H1 (cell line): ENCODE measurements around the gene F3. TPM values are rescaled to one million over a fixed set of nuclear protein-coding genes. Genes with fewer than 3 reads are reported as not detected.

Experiments used
- CTCF ChIA-PET: fragments of 300-600 bp; sonication (Branson Sonifier 250); formaldehyde crosslinking; loops from one replicate; lab custom pipeline; 2021; ENCODE audit not compliant: partially characterized antibody; lab: Charles Lee
- POLR2A ChIA-PET: fragments of 300-600 bp; sonication (Branson Sonifier 250); formaldehyde crosslinking; loops from one replicate; lab custom pipeline; 2021; ENCODE audit warnings: inconsistent platforms; ENCODE audit not compliant: partially characterized antibody; lab: Charles Lee
- DNase-seq, 2 experiments: peaks; one replicate each; pipeline versions ENCODE4 v3.0.0 to v3.0.0-alpha.2; 2010 to 2022; ENCODE audit warnings: low spot score in 2 of 2, low read depth in 1 of 2, mixed read lengths in 1 of 2
- FAIRE-seq: peaks from 2 replicates; lab custom pipeline; 2011; peaks lifted over from hg19 to GRCh38; lab: Jason Lieb, UNC
- H2AFZ ChIP-seq: 2 replicates; pipeline ENCODE4 v1.8.1; 2012; ENCODE audit warnings: low read length, inconsistent platforms
- H2AK5ac ChIP-seq: 2 replicates; pipeline ENCODE4 v1.6.1; 2013; ENCODE audit warnings: low read depth, low read length
- H2BK120ac ChIP-seq: replicated peaks from 2 replicates; pipeline ENCODE3; 2013; ENCODE audit warnings: low read depth, low read length, inconsistent platforms
- H2BK12ac ChIP-seq: 2 replicates; pipeline ENCODE4 v1.6.1; 2013; ENCODE audit warnings: low read depth, low read length
- H2BK15ac ChIP-seq: 2 replicates; pipeline ENCODE4 v1.6.1; 2013; ENCODE audit warnings: low read length
- H2BK20ac ChIP-seq: 2 replicates; pipeline ENCODE4 v1.6.1; 2013; ENCODE audit warnings: low read length
- H2BK5ac ChIP-seq: 2 replicates; pipeline ENCODE4 v1.6.1; 2013; ENCODE audit warnings: low read depth, low read length
- H3K14ac ChIP-seq: 2 replicates; pipeline ENCODE4 v1.6.1; 2013; ENCODE audit warnings: inconsistent platforms; ENCODE audit not compliant: insufficient read length
- H3K18ac ChIP-seq: 2 replicates; pipeline ENCODE4 v1.6.1; 2013; ENCODE audit warnings: low read length; ENCODE audit errors: extremely low read depth
- H3K23ac ChIP-seq: 2 replicates; pipeline ENCODE4 v1.6.1; 2013; ENCODE audit warnings: inconsistent platforms; ENCODE audit not compliant: insufficient read length
- H3K23me2 ChIP-seq: 2 replicates; pipeline ENCODE4 v1.6.1; 2013; ENCODE audit warnings: low read depth, low read length
- H3K27ac ChIP-seq: 2 replicates; pipeline ENCODE4 v1.6.1; 2011; ENCODE audit warnings: low read depth, low read length, inconsistent platforms
- H3K27me3 ChIP-seq, 4 experiments: replicated peaks in 1 of 4; 1 replicate in 1 of 4; 2 replicates in 3 of 4; pipeline versions ENCODE4 v1.6.1 to v1.8.1; 2011 to 2013; ENCODE audit warnings: low read length in 3 of 4, mild to moderate bottlenecking in 3 of 4, inconsistent platforms in 2 of 4, mixed read lengths in 2 of 4, moderate library complexity in 1 of 4; ENCODE audit not compliant: control insufficient read depth in 3 of 4, insufficient read depth in 3 of 4; ENCODE audit errors: extremely low read depth in 1 of 4
- H3K36me3 ChIP-seq, 4 experiments: 2 replicates each; pipeline versions ENCODE4 v1.6.1 to v1.8.1; 2011 to 2013; ENCODE audit warnings: mild to moderate bottlenecking in 4 of 4, low read length in 3 of 4, moderate library complexity in 2 of 4, control low read depth in 1 of 4, inconsistent platforms in 1 of 4; ENCODE audit not compliant: insufficient read depth in 4 of 4, control insufficient read depth in 2 of 4
- H3K4ac ChIP-seq: replicated peaks from 2 replicates; pipeline ENCODE3; 2013; ENCODE audit warnings: low read length, low read depth, mixed read lengths, inconsistent platforms; ENCODE audit not compliant: insufficient read length
- H3K4me1 ChIP-seq, 4 experiments: replicated peaks in 1 of 4; 1 replicate in 1 of 4; 2 replicates in 3 of 4; pipeline versions ENCODE4 v1.6.1 to v1.8.1; 2011 to 2013; ENCODE audit warnings: low read length in 3 of 4, inconsistent platforms in 2 of 4, mixed read lengths in 1 of 4; ENCODE audit not compliant: insufficient read depth in 4 of 4, control insufficient read depth in 3 of 4
- H3K4me2 ChIP-seq, 2 experiments: 2 replicates each; pipeline versions ENCODE4 v1.6.1 to v1.8.1; 2011 to 2013; ENCODE audit warnings: low read depth in 2 of 2, low read length in 2 of 2, control low read depth in 1 of 2, inconsistent platforms in 1 of 2, mild to moderate bottlenecking in 1 of 2; ENCODE audit not compliant: insufficient read depth in 1 of 2
- H3K4me3 ChIP-seq, 4 experiments: fragments of 200-600, 300-600 bp in 1 of 4; sonication (generic), shearing (Covaris generic), sonication (Bioruptor Twin) in 1 of 4; 2 replicates each; pipeline versions ENCODE4 v1.5.1 to v1.8.1; 2011 to 2016; ENCODE audit warnings: low read length in 4 of 4, low read depth in 3 of 4, control low read depth in 2 of 4, inconsistent platforms in 2 of 4, mild to moderate bottlenecking in 2 of 4, mixed read lengths in 1 of 4, moderate library complexity in 1 of 4; ENCODE audit not compliant: insufficient read depth in 2 of 4; ENCODE audit errors: extremely low read depth in 1 of 4
- H3K56ac ChIP-seq: replicated peaks from 2 replicates; pipeline ENCODE3; 2013; ENCODE audit warnings: low read depth, mild to moderate bottlenecking, mixed read lengths, low read length, inconsistent platforms; ENCODE audit not compliant: insufficient read length
- H3K79me1 ChIP-seq: 2 replicates; pipeline ENCODE4 v1.6.1; 2013; ENCODE audit warnings: low read depth, low read length, control low read depth
- H3K79me2 ChIP-seq, 2 experiments: 2 replicates each; pipeline versions ENCODE4 v1.6.1 to v1.8.1; 2012 to 2013; ENCODE audit warnings: low read length in 2 of 2, mild to moderate bottlenecking in 2 of 2, inconsistent platforms in 1 of 2; ENCODE audit not compliant: insufficient read depth in 2 of 2, control insufficient read depth in 1 of 2
- H3K9ac ChIP-seq, 4 experiments: replicated peaks in 1 of 4; 1 replicate in 1 of 4; 2 replicates in 3 of 4; pipeline versions ENCODE4 v1.6.1 to v1.8.1; 2011 to 2013; ENCODE audit warnings: low read depth in 3 of 4, low read length in 3 of 4, control low read depth in 2 of 4, mild to moderate bottlenecking in 2 of 4, moderate library complexity in 2 of 4, inconsistent platforms in 1 of 4; ENCODE audit errors: extremely low read depth in 1 of 4
- H3K9me3 ChIP-seq, 2 experiments: 2 replicates each; pipeline versions ENCODE4 v1.6.1 to v1.8.1; 2012 to 2013; ENCODE audit warnings: mild to moderate bottlenecking in 2 of 2, moderate library complexity in 2 of 2, control low read depth in 1 of 2, inconsistent platforms in 1 of 2, low read depth in 1 of 2, low read length in 1 of 2, mixed read lengths in 1 of 2; ENCODE audit not compliant: insufficient read depth in 2 of 2
- H4K20me1 ChIP-seq, 2 experiments: replicated peaks in 1 of 2; 2 replicates each; pipeline versions ENCODE3 to v1.8.1; 2011 to 2013; ENCODE audit warnings: inconsistent platforms in 2 of 2, low read length in 2 of 2, mild to moderate bottlenecking in 1 of 2; ENCODE audit not compliant: insufficient read depth in 2 of 2, control insufficient read depth in 1 of 2
- H4K5ac ChIP-seq: 2 replicates; pipeline ENCODE4 v1.6.1; 2013; ENCODE audit warnings: low read length, low read depth, mixed read lengths, inconsistent platforms; ENCODE audit not compliant: insufficient read length
- H4K8ac ChIP-seq: 2 replicates; pipeline ENCODE4 v1.8.0; 2013; ENCODE audit warnings: mild to moderate bottlenecking, moderate library complexity, low read length, inconsistent platforms; ENCODE audit not compliant: insufficient read depth; ENCODE audit errors: extremely low read depth
- H4K91ac ChIP-seq: replicated peaks from 2 replicates; pipeline ENCODE3; 2013; ENCODE audit warnings: low read length, mixed read lengths, inconsistent platforms; ENCODE audit not compliant: insufficient read length
- CBX5 ChIP-seq: fragments of 300-800, 300-1000 bp; sonication (generic); IDR thresholded peaks from 2 replicates; pipeline ENCODE4 v1.7.1; 2016; ENCODE audit warnings: antibody characterized with exemption, low read length, low read depth
- CBX8 ChIP-seq: fragments of 300-800, 300-1000 bp; sonication (generic); IDR thresholded peaks from 2 replicates; pipeline ENCODE4 v1.7.1; 2016; ENCODE audit warnings: low read depth, low read length, borderline replicate concordance
- EGR1 ChIP-seq: IDR thresholded peaks from 2 replicates; pipeline ENCODE4 v1.6.1; 2011; ENCODE audit warnings: low read depth, low read length, borderline replicate concordance
- EZH2 ChIP-seq: fragments of 200-600 bp; sonication (generic); IDR thresholded peaks from 2 replicates; pipeline ENCODE4 v1.7.1; 2012; ENCODE audit warnings: low read depth, mild to moderate bottlenecking, moderate library complexity, low read length, inconsistent platforms; ENCODE audit not compliant: severe bottlenecking
- GTF2F1 ChIP-seq: IDR thresholded peaks from 2 replicates; pipeline ENCODE4 v1.6.1; 2012; ENCODE audit warnings: low read depth, low read length, improper control_type of control experiment, borderline replicate concordance
- HDAC2 ChIP-seq, 2 experiments: fragments of 300-600 bp in 1 of 2; sonication (generic) in 1 of 2; IDR thresholded peaks; 2 replicates each; pipeline ENCODE4 v1.6.1; 2011 to 2012; ENCODE audit warnings: low read depth in 2 of 2, low read length in 2 of 2, mild to moderate bottlenecking in 2 of 2, moderate library complexity in 2 of 2, borderline replicate concordance in 1 of 2, inconsistent platforms in 1 of 2
- KDM4A ChIP-seq: IDR thresholded peaks from one replicate; pipeline ENCODE4 v1.7.1; 2012; ENCODE audit warnings: low read depth, mild to moderate bottlenecking, moderate library complexity, low read length, inconsistent platforms; ENCODE audit not compliant: severe bottlenecking
- PHF8 ChIP-seq: fragments of 200-600 bp; sonication (generic); conservative IDR thresholded peaks from 2 replicates; pipeline ENCODE4 v1.7.1; 2012; ENCODE audit warnings: low read depth, mild to moderate bottlenecking, inconsistent platforms, low read length, moderate library complexity
- SP2 ChIP-seq: IDR thresholded peaks from 2 replicates; pipeline ENCODE4 v1.6.1; 2012; ENCODE audit warnings: mild to moderate bottlenecking, low read length, inconsistent platforms
- TAF1 ChIP-seq: IDR thresholded peaks from 2 replicates; pipeline ENCODE4 v1.6.1; 2011; ENCODE audit warnings: mild to moderate bottlenecking, low read depth, low read length
- TBP ChIP-seq: IDR thresholded peaks from 2 replicates; pipeline ENCODE4 v1.6.1; 2011; ENCODE audit warnings: low read depth, low read length, improper control_type of control experiment
- YY1 ChIP-seq: IDR thresholded peaks from 2 replicates; pipeline ENCODE4 v1.6.1; 2011; ENCODE audit warnings: low read depth, mild to moderate bottlenecking, low read length
- WGBS, 2 experiments: shearing (Covaris generic) in 1 of 2; methylation state at CpG; one replicate each; pipeline versions ENCODE4 v1.1.6 to v1.1.7; 2013 to 2015; ENCODE audit warnings: low lambda C conversion rate in 2 of 2, mixed read lengths in 2 of 2, inconsistent platforms in 1 of 2, low coverage in 1 of 2, missing lambda C conversion rate in 1 of 2; ENCODE audit not compliant: insufficient replicate concordance in 2 of 2, insufficient coverage in 1 of 2, insufficient read length in 1 of 2; ENCODE audit errors: extremely low coverage in 1 of 2, missing lambda C conversion rate in 1 of 2; 5-methylcytosine and 5-hydroxymethylcytosine counted together
- polyA plus RNA-seq, 7 experiments: library from polyadenylated mRNA; depleted of rRNA in 3 of 7; stranded (reverse) in 5 of 7; unstranded in 2 of 7; fragments of >200 nt in 5 of 7; fragments of 200-250 nt in 2 of 7; gene quantifications; 1 replicate in 5 of 7; 2 replicates in 1 of 7; 4 replicates in 1 of 7; pipeline versions ENCODE4 v1.2.1 to v1.2.3, GENCODE V29; 2011 to 2013; ENCODE audit warnings: missing spikeins in 2 of 7, mixed read lengths in 2 of 7
- total RNA-seq: library from RNA; stranded (reverse); fragmentation: NEBNext Ultra II Directional; extraction: Animal tissue kit (Norgen Biotek cat#: 25700); gene quantifications from 2 replicates; pipeline ENCODE4 v1.2.1, GENCODE V29; 2021
- TF ChIP-seq, protein P1 (sequence below): IDR thresholded peaks from 2 replicates; pipeline ENCODE4 v1.6.1; 2012; ENCODE audit warnings: inconsistent platforms

The F3 gene
- total and polyA plus RNA-seq, 2 of the 8 experiments (the other 6 are each of a cell fraction or from before 2014, with no cell fraction given), result 2.6 to 8.6 TPM

- Histone ChIP-seq H3K79me1 (no peaks in the 10 kb centered on the region), H3K23me2 (no peaks in the 10 kb centered on the region), H3K18ac (no peak overlapping the region), H3K9me3 (no peaks in the 10 kb centered on the region), H4K5ac (no peak overlapping the region), H3K14ac (no peak overlapping the region), H3K4ac (no peak overlapping the region), H3K4me3 (no peak overlapping the region), H4K91ac (no peak overlapping the region), H2BK15ac (no peak overlapping the region), H3K27ac (no peak overlapping the region), H3K9ac (no peak overlapping the region; a peak in 1 of 7 replicates), H2BK120ac (no peak overlapping the region), H2BK12ac (no peak overlapping the region), H3K79me2 (no peaks in the 10 kb centered on the region), H3K36me3 (no peaks in the 10 kb centered on the region), H3K27me3 (0 out of 7 replicates have a peak, but pooled peaks cover 0 to 2% (median 0%) of the 10 kb centered on the region in 4 experiments), H4K20me1 (no peaks in the 10 kb centered on the region), H4K8ac (no peak overlapping the region), H3K23ac (no peak overlapping the region), H2AFZ (peak overlapping the region; percentile 20; the same call in 1 of the 2 replicates), H2BK20ac (no peak overlapping the region), H2BK5ac (no peak overlapping the region), H3K4me2 (no peak overlapping the region), H3K56ac (no peak overlapping the region), H3K4me1 (peaks cover 11 to 21% (median 13%) of the 10 kb centered on the region in 4 experiments), H2AK5ac (no peak overlapping the region)
- FAIRE-seq (no peak), DNase-seq (no peak)
- WGBS, 2 experiments, result 88% methylated on average over 5 of the region's 5 CpGs; no CpG with 5 or more reads in 1 of the 2 experiments
- ChIA-PET CTCF (interaction anchor here (0.6 to 0.7 kb wide), 2 partner anchors 30 to 65 kb away, joined by 3 read pairs; no protein-coding TSS in a partner anchor), POLR2A (interaction anchor here (1.2 to 1.5 kb wide), 2 partner anchors 21 to 377 kb away, joined by 3 to 4 read pairs; no protein-coding TSS in a partner anchor)
- TF ChIP-seq KDM4A, result no peak
- TF ChIP-seq, protein P1, sequence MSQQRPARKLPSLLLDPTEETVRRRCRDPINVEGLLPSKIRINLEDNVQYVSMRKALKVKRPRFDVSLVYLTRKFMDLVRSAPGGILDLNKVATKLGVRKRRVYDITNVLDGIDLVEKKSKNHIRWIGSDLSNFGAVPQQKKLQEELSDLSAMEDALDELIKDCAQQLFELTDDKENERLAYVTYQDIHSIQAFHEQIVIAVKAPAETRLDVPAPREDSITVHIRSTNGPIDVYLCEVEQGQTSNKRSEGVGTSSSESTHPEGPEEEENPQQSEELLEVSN, result no peak
- TF ChIP-seq SP2, result no peak
- TF ChIP-seq GTF2F1, result no peak
- TF ChIP-seq TBP, result no peak
- TF ChIP-seq CBX5, result no peak
- TF ChIP-seq EZH2, result no peak
- TF ChIP-seq TAF1, result no peak
- no peak for TF ChIP-seq HDAC2 (IDR thresholded peaks at IDR 0.05; ENCODE audit: borderline replicate concordance in 1 of 2, low read depth in 2 of 2, low read length in 2 of 2)
- no peak for TF ChIP-seq CBX8
- TF ChIP-seq EGR1, result no peak
- no peak for TF ChIP-seq PHF8
- TF ChIP-seq YY1, result no peak
Measured at GRCh38 chr1:94550800-94551241, 9.3 kb upstream of the F3 start.
